Measurements from ENCODE around the gene APP.

Gene APP

DNA sequence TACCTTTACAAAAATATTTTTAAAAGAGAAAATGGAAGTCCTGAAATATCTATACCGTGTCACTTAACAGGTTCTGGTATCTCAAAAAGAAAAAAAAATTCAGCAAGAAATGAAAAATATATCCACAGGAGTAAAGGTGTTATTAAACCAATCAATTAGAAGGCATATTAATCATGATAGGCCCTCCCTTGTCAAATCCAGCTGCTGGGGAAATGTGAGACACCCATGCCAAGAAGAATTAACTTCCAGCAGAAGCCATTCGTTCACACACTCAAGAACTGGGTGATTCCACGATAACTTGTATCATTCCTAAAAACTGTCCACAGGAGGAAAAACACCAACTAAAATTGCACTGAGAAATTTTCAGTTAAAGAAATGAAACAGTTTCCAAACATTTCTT, 57.6 kb downstream of the APP start:
- no peak overlapping the region for H3K4me3 ChIP-seq (replicated peaks in 1 of 2; ENCODE audit: low read depth in 2 of 2, low read length in 2 of 2)
- DNase-seq (ENCODE audit: low read depth in 2 of 2), result no peak
- TF ChIP-seq, protein P1, sequence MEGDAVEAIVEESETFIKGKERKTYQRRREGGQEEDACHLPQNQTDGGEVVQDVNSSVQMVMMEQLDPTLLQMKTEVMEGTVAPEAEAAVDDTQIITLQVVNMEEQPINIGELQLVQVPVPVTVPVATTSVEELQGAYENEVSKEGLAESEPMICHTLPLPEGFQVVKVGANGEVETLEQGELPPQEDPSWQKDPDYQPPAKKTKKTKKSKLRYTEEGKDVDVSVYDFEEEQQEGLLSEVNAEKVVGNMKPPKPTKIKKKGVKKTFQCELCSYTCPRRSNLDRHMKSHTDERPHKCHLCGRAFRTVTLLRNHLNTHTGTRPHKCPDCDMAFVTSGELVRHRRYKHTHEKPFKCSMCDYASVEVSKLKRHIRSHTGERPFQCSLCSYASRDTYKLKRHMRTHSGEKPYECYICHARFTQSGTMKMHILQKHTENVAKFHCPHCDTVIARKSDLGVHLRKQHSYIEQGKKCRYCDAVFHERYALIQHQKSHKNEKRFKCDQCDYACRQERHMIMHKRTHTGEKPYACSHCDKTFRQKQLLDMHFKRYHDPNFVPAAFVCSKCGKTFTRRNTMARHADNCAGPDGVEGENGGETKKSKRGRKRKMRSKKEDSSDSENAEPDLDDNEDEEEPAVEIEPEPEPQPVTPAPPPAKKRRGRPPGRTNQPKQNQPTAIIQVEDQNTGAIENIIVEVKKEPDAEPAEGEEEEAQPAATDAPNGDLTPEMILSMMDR (IDR thresholded peaks at IDR 0.05; ENCODE audit: low read depth, low read length), result no peak

DNA sequence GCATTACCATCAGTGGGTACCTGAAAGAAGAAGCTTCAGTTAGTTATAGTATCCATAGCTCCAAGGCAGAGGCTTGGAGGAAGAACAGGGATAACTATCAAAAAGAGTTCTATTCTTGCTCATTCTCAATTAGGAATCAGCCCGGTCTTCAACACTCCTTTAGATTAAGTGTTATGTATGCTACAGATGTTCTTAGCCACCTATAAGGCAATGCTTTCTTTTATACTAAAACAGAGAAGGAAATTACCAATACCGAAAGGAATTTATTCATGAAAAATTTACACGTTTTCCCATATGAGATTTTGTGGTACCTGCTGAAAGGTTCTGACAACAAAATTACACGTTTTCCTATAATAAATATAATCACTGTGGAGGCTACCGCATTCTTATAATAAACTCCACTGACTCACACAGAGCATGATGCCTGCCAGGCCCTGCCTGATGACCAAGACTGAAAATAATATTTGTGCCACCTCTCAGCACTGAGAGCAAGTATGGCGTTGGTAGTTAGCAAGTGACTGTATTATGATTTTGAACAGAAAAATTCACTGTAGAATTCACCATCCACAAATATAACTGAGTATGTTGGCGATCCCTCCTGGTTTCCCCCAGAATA, 58.3 kb downstream of the APP start:
- peak; percentile 14 to 35 for DNase-seq (ENCODE audit: low read depth in 2 of 2)
- TF ChIP-seq, protein P1 (IDR thresholded peaks at IDR 0.05; ENCODE audit: low read depth, low read length), result no peak
- no peak overlapping the region for H3K4me3 ChIP-seq (replicated peaks in 1 of 2; ENCODE audit: low read depth in 2 of 2, low read length in 2 of 2)

- TF ChIP-seq, protein P1 (IDR thresholded peaks at IDR 0.05; ENCODE audit: low read depth, low read length), result no peak
- no peak overlapping the region for H3K4me3 ChIP-seq (replicated peaks in 1 of 2; ENCODE audit: low read depth in 2 of 2, low read length in 2 of 2)
Measured at GRCh38 chr21:26110715-26111114, 59.9 kb downstream of the APP start.

DNA sequence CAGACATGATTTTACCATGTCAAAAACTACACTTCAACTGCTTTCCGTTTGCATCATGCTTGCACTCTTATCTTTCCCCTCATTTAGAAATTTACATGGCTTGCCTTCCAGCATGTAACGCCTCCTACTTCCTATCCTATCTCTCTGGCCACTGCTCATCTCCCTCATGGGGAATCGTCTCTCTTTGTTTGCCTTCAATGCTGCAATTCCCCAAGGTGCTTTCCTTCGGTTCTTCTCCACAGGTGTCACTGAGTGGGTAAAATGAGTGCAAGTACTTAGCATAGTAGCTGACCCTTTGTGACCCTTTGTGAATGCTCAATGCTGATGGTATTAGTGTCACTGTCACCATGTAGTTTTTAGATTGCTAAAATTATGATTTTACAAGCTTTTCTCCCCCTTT, 63.1 kb downstream of the APP start:
- no peak overlapping the region for H3K4me3 ChIP-seq (replicated peaks in 1 of 2; ENCODE audit: low read depth in 2 of 2, low read length in 2 of 2)
- TF ChIP-seq, protein P1 (IDR thresholded peaks at IDR 0.05; ENCODE audit: low read depth, low read length), result no peak
- no peak for DNase-seq (ENCODE audit: low read depth in 2 of 2)

More at GRCh38 chr21:26110715-26111114, 59.9 kb downstream of the APP start:
- DNase-seq (ENCODE audit: low read depth in 2 of 2), result no peak

- peak in 1 of 2 donors; percentile 46 for DNase-seq (ENCODE audit: low read depth in 2 of 2)
- TF ChIP-seq, protein P1 (IDR thresholded peaks at IDR 0.05; ENCODE audit: low read depth, low read length), result no peak
Measured at GRCh38 chr21:26106562-26106961, 64.0 kb downstream of the APP start.

GRCh38 chr21:26105819-26106218, 64.8 kb downstream of the APP start:
- H3K4me3 ChIP-seq (replicated peaks in 1 of 2; ENCODE audit: low read depth in 2 of 2, low read length in 2 of 2), result no peak overlapping the region
- DNase-seq (ENCODE audit: low read depth in 2 of 2), result no peak
- TF ChIP-seq, protein P1 (IDR thresholded peaks at IDR 0.05; ENCODE audit: low read depth, low read length), result no peak

More at GRCh38 chr21:26106562-26106961, 64.0 kb downstream of the APP start:
- H3K4me3 ChIP-seq (replicated peaks in 1 of 2; ENCODE audit: low read depth in 2 of 2, low read length in 2 of 2), result no peak overlapping the region

DNA sequence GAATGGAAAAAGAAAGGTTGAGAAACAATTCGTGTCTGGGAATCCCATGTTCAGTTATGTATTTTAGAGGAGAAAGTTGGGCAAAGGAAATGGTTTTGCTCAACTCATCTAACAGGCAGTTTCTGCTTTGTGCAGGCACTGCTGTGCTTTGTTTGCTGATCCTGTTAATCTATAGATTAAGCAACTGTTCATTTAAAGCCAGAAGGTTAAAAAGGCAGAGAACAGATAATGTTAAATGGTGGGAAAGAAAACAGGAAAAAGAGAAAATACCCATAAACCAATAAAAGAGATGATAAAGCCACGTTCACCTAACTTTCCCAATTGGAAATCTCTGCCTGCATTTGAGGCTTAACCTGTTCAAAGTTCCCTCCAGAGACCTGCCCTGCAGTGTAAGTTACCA, 70.0 kb downstream of the APP start:
- TF ChIP-seq, protein P1 (IDR thresholded peaks at IDR 0.05; ENCODE audit: low read depth, low read length), result no peak
- peak in 1 of 2 donors; percentile 12 for DNase-seq (ENCODE audit: low read depth in 2 of 2)
- no peak overlapping the region for H3K4me3 ChIP-seq (replicated peaks in 1 of 2; ENCODE audit: low read depth in 2 of 2, low read length in 2 of 2)

Data from cardiac fibroblast (primary cell).